Hematopoietic multipotent progenitor cell (in vitro differentiated cells): Measurements from ENCODE around the gene SPRR2F. TPM values are rescaled to one million over a fixed set of nuclear protein-coding genes. Genes with fewer than 3 reads are reported as not detected.

Experiments used
- DNase-seq, 3 donors: peaks; one replicate each; pipeline ENCODE4 v3.0.0-alpha.2; 2011 to 2015; ENCODE audit warnings: low read depth in 2 of 3, low spot score in 2 of 3
- small RNA-seq: library from RNA; depleted of rRNA; stranded (forward); fragments of <200 nt; gene quantifications from one replicate; pipeline ENCODE3, GENCODE V24; 2012
- total RNA-seq: library from RNA; depleted of rRNA; stranded (reverse); fragments of >200 nt; gene quantifications from one replicate; pipeline ENCODE4 v1.2.3, GENCODE V29; 2012

The SPRR2F gene
- total RNA-seq, 1 donor, result not detected

- no peak for DNase-seq
Observed at GRCh38 chr1:153081736-153082135, 31.6 kb downstream of the SPRR2F start.

GRCh38 chr1:153072806-153073726 is 40.2 kb downstream of the SPRR2F start:
- no peak for DNase-seq

- DNase-seq, result no peak
Observed at GRCh38 chr1:153071511-153071910, 41.8 kb downstream of the SPRR2F start, which contains the start of gene SPRR2B. Gene SPRR2B (minus strand): TSS chr1:153071611. CDS start chr1:153070839, 772 bp downstream.

GRCh38 chr1:153070243-153070642 is 43.1 kb downstream of the SPRR2F start:
- DNase-seq, result no peak

Small RNA genes within 50 kb of the gene (small RNA-seq; reads per million reads assigned to genes)
- not detected for gene SPRR2C

Other genes starting within 250 kb of the SPRR2F start
- gene SMCP, start 235.2 kb downstream of the SPRR2F start, total RNA-seq, result not detected
- gene IVL, start 205.0 kb downstream of the SPRR2F start, total RNA-seq, result not detected
- gene SPRR5, start 166.3 kb downstream of the SPRR2F start, total RNA-seq, result not detected
- not detected for gene SPRR4, start 142.9 kb downstream of the SPRR2F start, total RNA-seq
- not detected for gene SPRR1A, start 129.4 kb downstream of the SPRR2F start, total RNA-seq
- gene SPRR3, start 111.8 kb downstream of the SPRR2F start, total RNA-seq, result not detected
- gene SPRR1B, start 82.3 kb downstream of the SPRR2F start, total RNA-seq, result not detected
- not detected for gene SPRR2D, start 72.4 kb downstream of the SPRR2F start, total RNA-seq
- not detected for gene SPRR2A, start 56.0 kb downstream of the SPRR2F start, total RNA-seq
- not detected for gene SPRR2B, start 41.9 kb downstream of the SPRR2F start, total RNA-seq
- gene SPRR2E, start 19.0 kb downstream of the SPRR2F start, total RNA-seq, result not detected
- not detected for gene SPRR2G, start 37.4 kb upstream of the SPRR2F start, total RNA-seq
- not detected for gene LELP1, start 89.9 kb upstream of the SPRR2F start, total RNA-seq
- not detected for gene PRR9, start 104.1 kb upstream of the SPRR2F start, total RNA-seq
- gene LORICRIN, start 146.2 kb upstream of the SPRR2F start, total RNA-seq, result not detected
- not detected for gene PGLYRP3, start 199.4 kb upstream of the SPRR2F start, total RNA-seq
- 0.27 TPM for gene PGLYRP4, start 235.3 kb upstream of the SPRR2F start, total RNA-seq
- 88.9 TPM for gene S100A9, start 244.3 kb upstream of the SPRR2F start, total RNA-seq